T-cell (primary cell): ENCODE data around the gene THADA. TPM values are rescaled to one million over a fixed set of nuclear protein-coding genes. Genes with fewer than 3 reads are reported as not detected.

Source experiments
- ATAC-seq, 4 experiments: fragments of 200-7000 bp in 3 of 4; fragments of 150-1000 bp in 1 of 4; cut with Tn5 transposase; replicated peaks in 1 of 4; 1 replicate in 3 of 4; 2 replicates in 1 of 4; pipeline ENCODE4 v1.10.0; 2021; ENCODE audit warnings: moderate library complexity in 3 of 4, mild to moderate bottlenecking in 2 of 4, moderate number of reproducible peaks in 1 of 4
- CTCF ChIA-PET, 2 donors: fragments of 300-600 bp; sonication (Branson Sonifier 250); formaldehyde crosslinking; loops; one replicate each; lab custom pipeline; 2022; ENCODE audit warnings: antibody characterized with exemption in 2 of 2; lab: Charles Lee
- POLR2A ChIA-PET, 2 donors: fragments of 300-600 bp; sonication (Branson Sonifier 250); formaldehyde crosslinking; loops; one replicate each; lab custom pipeline; 2022; ENCODE audit warnings: antibody characterized with exemption in 2 of 2; lab: Charles Lee
- DNase-seq, 35 experiments: peaks; one replicate each; pipeline versions ENCODE4 v3.0.0 to v3.0.0-alpha.2; 2013 to 2023
- H3K27ac ChIP-seq: one replicate; pipeline ENCODE4 v1.5.1; 2013; ENCODE audit warnings: low read length
- H3K27me3 ChIP-seq, 2 experiments: replicated peaks in 1 of 2; 1 replicate in 1 of 2; 2 replicates in 1 of 2; pipeline versions ENCODE4 v1.6.1 to v1.7.0; 2013; ENCODE audit warnings: low read length in 1 of 2, mixed read lengths in 1 of 2; ENCODE audit not compliant: control insufficient read depth in 2 of 2, insufficient read depth in 2 of 2; ENCODE audit errors: extremely low read depth in 1 of 2
- H3K36me3 ChIP-seq, 2 donors: 1 replicate in 1 of 2; 2 replicates in 1 of 2; pipeline versions ENCODE4 v1.6.1 to v1.7.0; 2013; ENCODE audit warnings: low read length in 1 of 2; ENCODE audit not compliant: control insufficient read depth in 2 of 2, insufficient read depth in 1 of 2; ENCODE audit errors: extremely low read depth in 1 of 2
- H3K4me1 ChIP-seq, 2 experiments: 1 replicate in 1 of 2; 2 replicates in 1 of 2; pipeline versions ENCODE4 v1.6.1 to v1.7.0; 2013; ENCODE audit warnings: low read length in 2 of 2, mixed read lengths in 1 of 2; ENCODE audit not compliant: insufficient read depth in 2 of 2, control insufficient read depth in 1 of 2; ENCODE audit errors: extremely low read depth in 1 of 2
- H3K4me3 ChIP-seq, 2 donors: 1 replicate in 1 of 2; 2 replicates in 1 of 2; pipeline versions ENCODE4 v1.5.1 to v1.7.0; 2013; ENCODE audit warnings: mild to moderate bottlenecking in 2 of 2, low read length in 1 of 2, moderate library complexity in 1 of 2; ENCODE audit not compliant: control insufficient read depth in 1 of 2; ENCODE audit errors: extremely low read depth in 1 of 2
- H3K9me3 ChIP-seq: 2 replicates; pipeline ENCODE4 v1.7.0; 2013
- H3K27ac Mint-ChIP-seq, 2 donors: one replicate each; pipeline ENCODE4 v1.8.0; 2020 to 2021; ENCODE audit warnings: mild to moderate bottlenecking in 2 of 2, mixed read lengths in 2 of 2
- H3K27me3 Mint-ChIP-seq, 2 donors: one replicate each; pipeline ENCODE4 v1.8.0; 2021 to 2022; ENCODE audit warnings: mixed read lengths in 2 of 2
- H3K36me3 Mint-ChIP-seq: one replicate; pipeline ENCODE4 v1.8.0; 2021; ENCODE audit warnings: mixed read lengths
- H3K4me1 Mint-ChIP-seq, 3 donors: one replicate each; pipeline ENCODE4 v1.8.0; 2020 to 2022; ENCODE audit warnings: mixed read lengths in 3 of 3, mild to moderate bottlenecking in 1 of 3
- H3K4me3 Mint-ChIP-seq, 3 donors: one replicate each; pipeline ENCODE4 v1.8.0; 2020 to 2022; ENCODE audit warnings: mild to moderate bottlenecking in 3 of 3, mixed read lengths in 3 of 3, moderate library complexity in 3 of 3
- H3K9me3 Mint-ChIP-seq, 3 donors: one replicate each; pipeline ENCODE4 v1.8.0; 2020 to 2022; ENCODE audit warnings: mixed read lengths in 3 of 3
- WGBS: methylation state at CpG from one replicate; pipeline ENCODE4 v1.1.5; 2013; ENCODE audit warnings: missing lambda C conversion rate; ENCODE audit not compliant: insufficient coverage; 5-methylcytosine and 5-hydroxymethylcytosine counted together
- total RNA-seq, 35 experiments: library from RNA in 6 of 35; stranded (reverse) in 6 of 35; fragments of 120-200 nt in 1 of 35; gene quantifications; one replicate each; pipeline versions ENCODE4 v1.2.1 to v1.2.4 and lab custom pipeline; 2013 to 2026

THADA gene
- total RNA-seq, 5 donors from 2014 or later (not counting 1 experiment from before 2014, with no cell fraction given): 36.4 to 50.5 (median 40.6) TPM

- Mint-ChIP-seq H3K4me1 (peaks cover 0 to 6% (median 2%) of the 10 kb centered on the region in 3 donors), H3K36me3 (peaks cover 22% of the 10 kb centered on the region), H3K27me3 (no peaks in the 10 kb centered on the region), H3K9me3 (no peaks in the 10 kb centered on the region), H3K4me3 (no peak overlapping the region), H3K27ac (no peak overlapping the region)
- ChIA-PET POLR2A (no interaction called here), CTCF (interaction anchor here in 1 of 2 donors (0.6 kb wide), 1 partner anchor 455 kb away, joined by 3 read pairs; no protein-coding TSS in a partner anchor)
- Histone ChIP-seq H3K4me3 (no peak overlapping the region), H3K4me1 (no peaks in the 10 kb centered on the region), H3K9me3 (no peaks in the 10 kb centered on the region), H3K27ac (no peak overlapping the region), H3K27me3 (no peaks in the 10 kb centered on the region), H3K36me3 (no peaks in the 10 kb centered on the region)
- WGBS: no CpG with 5 or more reads among the region's 1 CpG
- ATAC-seq: no peak
- no peak for DNase-seq
Observed at GRCh38 chr2:43405829-43406228, 190.0 kb downstream of the THADA start.

GRCh38 chr2:43402452-43402937 is 193.3 kb downstream of the THADA start:
- WGBS: 100% methylated on average over 3 of the region's 4 CpGs
- no peaks in the 10 kb centered on the region for H3K9me3 Mint-ChIP-seq

GRCh38 chr2:43402002-43402401 is 193.8 kb downstream of the THADA start:
- H3K27ac Mint-ChIP-seq: no peak overlapping the region
- H3K36me3 Mint-ChIP-seq: peaks cover 42% of the 10 kb centered on the region
- 72% methylated on average over 3 of the region's 5 CpGs for WGBS
- H3K27me3 ChIP-seq: no peaks in the 10 kb centered on the region
- H3K4me1 ChIP-seq: no peaks in the 10 kb centered on the region
- H3K27me3 Mint-ChIP-seq: no peaks in the 10 kb centered on the region
- no peak overlapping the region for H3K4me3 Mint-ChIP-seq
- ATAC-seq: no peak
- no peaks in the 10 kb centered on the region for H3K9me3 ChIP-seq
- no peak overlapping the region for H3K4me3 ChIP-seq
- peaks cover 0 to 12% of the 10 kb centered on the region in 2 donors for H3K36me3 ChIP-seq
- ChIA-PET POLR2A (interaction anchor here (0.6 to 0.7 kb wide), 2 partner anchors 307 to 480 kb away, joined by 3 to 6 read pairs; no protein-coding TSS in a partner anchor), CTCF (interaction anchor here in 1 of 2 donors (0.7 kb wide), 1 partner anchor 563 kb away, joined by 3 read pairs; no protein-coding TSS in a partner anchor)
- H3K9me3 Mint-ChIP-seq: no peaks in the 10 kb centered on the region
- no peak for DNase-seq
- H3K27ac ChIP-seq: no peak overlapping the region
- peaks cover 0 to 4% (median 2%) of the 10 kb centered on the region in 3 donors for H3K4me1 Mint-ChIP-seq

More at GRCh38 chr2:43402452-43402937, 193.3 kb downstream of the THADA start:
- no peaks in the 10 kb centered on the region for H3K27me3 Mint-ChIP-seq
- H3K27ac Mint-ChIP-seq: no peak overlapping the region
- H3K4me1 Mint-ChIP-seq: peaks cover 0 to 4% (median 2%) of the 10 kb centered on the region in 3 donors
- Histone ChIP-seq H3K4me1 (no peaks in the 10 kb centered on the region), H3K27ac (no peak overlapping the region), H3K4me3 (no peak overlapping the region), H3K9me3 (no peaks in the 10 kb centered on the region), H3K27me3 (no peaks in the 10 kb centered on the region), H3K36me3 (peaks cover 0 to 7% of the 10 kb centered on the region in 2 donors)
- CTCF ChIA-PET: no interaction called here
- ATAC-seq (peak in 1 of 4 experiments; percentile 20), DNase-seq (no peak)
- peaks cover 37% of the 10 kb centered on the region for H3K36me3 Mint-ChIP-seq
- POLR2A ChIA-PET: no interaction called here
- H3K4me3 Mint-ChIP-seq: no peak overlapping the region

DNA sequence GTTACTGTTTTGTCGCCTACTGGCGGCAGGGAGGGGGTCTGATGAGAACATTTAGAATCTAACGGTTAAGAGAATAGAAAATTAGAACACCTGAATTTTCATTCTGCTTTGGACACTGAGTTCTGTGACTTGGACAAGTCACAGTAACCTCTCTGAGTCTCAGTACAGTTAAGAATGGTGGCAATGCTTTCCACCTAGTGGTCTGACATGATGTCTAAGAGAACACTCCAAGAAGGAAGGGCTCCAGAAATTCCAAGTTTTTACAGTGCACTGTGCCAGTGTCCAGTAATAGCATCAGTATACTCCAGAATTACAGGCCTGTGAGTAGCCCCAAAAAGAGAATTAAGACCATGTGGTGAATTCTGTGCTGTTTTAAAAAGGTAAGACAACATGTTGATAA is 195.3 kb downstream of the THADA start:
- H3K27me3 Mint-ChIP-seq: no peaks in the 10 kb centered on the region
- Histone ChIP-seq H3K27ac (no peak overlapping the region), H3K9me3 (no peaks in the 10 kb centered on the region), H3K27me3 (no peaks in the 10 kb centered on the region), H3K36me3 (peaks cover 0 to 22% of the 10 kb centered on the region in 2 donors), H3K4me1 (no peaks in the 10 kb centered on the region), H3K4me3 (no peak overlapping the region)
- no CpG with 5 or more reads among the region's 3 CpGs for WGBS
- no peak overlapping the region for H3K4me3 Mint-ChIP-seq
- H3K27ac Mint-ChIP-seq: no peak overlapping the region
- H3K36me3 Mint-ChIP-seq: peaks cover 49% of the 10 kb centered on the region
- peaks cover 0 to 4% (median 2%) of the 10 kb centered on the region in 3 donors for H3K4me1 Mint-ChIP-seq
- CTCF ChIA-PET: no interaction called here
- ATAC-seq (no peak), DNase-seq (no peak)
- H3K9me3 Mint-ChIP-seq: no peaks in the 10 kb centered on the region
- POLR2A ChIA-PET: no interaction called here

DNA sequence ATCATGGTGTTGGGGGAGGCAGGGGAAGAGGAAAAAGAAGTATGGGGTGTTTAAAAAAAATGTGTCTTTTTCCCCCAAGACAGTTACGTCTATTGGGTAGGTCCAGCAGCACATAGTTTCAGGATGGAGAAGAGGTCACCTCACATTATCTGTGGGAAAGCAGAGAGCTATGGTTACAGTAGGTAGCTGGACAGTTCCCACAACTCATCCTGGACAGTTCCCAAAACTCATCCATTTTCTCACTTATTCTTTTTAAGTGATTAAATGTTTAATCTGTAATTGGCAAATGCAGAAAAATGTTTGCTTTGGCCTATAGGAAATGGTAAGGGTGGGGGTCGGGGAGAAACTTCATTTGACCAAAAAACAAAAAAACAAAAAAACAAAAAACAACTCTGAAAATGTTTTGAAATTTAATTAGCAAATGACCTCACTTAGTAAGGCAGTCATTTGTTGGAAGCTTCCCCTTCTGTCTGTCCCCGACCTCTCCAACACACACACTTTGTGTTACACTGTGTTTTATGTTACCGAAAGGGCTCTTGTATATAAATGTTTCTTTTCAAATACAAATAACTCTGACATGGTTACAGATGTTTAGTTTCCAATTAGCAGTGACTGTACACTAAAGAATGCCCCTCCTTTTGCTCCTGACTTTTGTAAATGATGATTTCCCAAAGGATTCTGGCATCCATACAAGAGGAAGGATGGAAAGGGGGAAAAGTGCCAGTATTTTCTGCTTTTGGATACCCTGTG is 196.1 kb downstream of the THADA start:
- no CpG with 5 or more reads among the region's 4 CpGs for WGBS
- peaks cover 0 to 4% (median 2%) of the 10 kb centered on the region in 3 donors for H3K4me1 Mint-ChIP-seq
- Histone ChIP-seq H3K27me3 (no peaks in the 10 kb centered on the region), H3K9me3 (no peaks in the 10 kb centered on the region), H3K4me3 (no peak overlapping the region), H3K4me1 (no peaks in the 10 kb centered on the region), H3K36me3 (peaks cover 2 to 30% of the 10 kb centered on the region in 2 donors), H3K27ac (no peak overlapping the region)
- DNase-seq (no peak), ATAC-seq (no peak)
- ChIA-PET CTCF (no interaction called here), POLR2A (no interaction called here)
- peaks cover 52% of the 10 kb centered on the region for H3K36me3 Mint-ChIP-seq
- H3K27me3 Mint-ChIP-seq: no peaks in the 10 kb centered on the region
- H3K4me3 Mint-ChIP-seq: no peak overlapping the region
- no peaks in the 10 kb centered on the region for H3K9me3 Mint-ChIP-seq
- H3K27ac Mint-ChIP-seq: no peak overlapping the region

GRCh38 chr2:43399098-43399497 is 196.7 kb downstream of the THADA start:
- Histone ChIP-seq H3K27ac (no peak overlapping the region), H3K4me3 (no peak overlapping the region), H3K36me3 (peaks cover 2 to 32% of the 10 kb centered on the region in 2 donors), H3K27me3 (no peaks in the 10 kb centered on the region), H3K4me1 (no peaks in the 10 kb centered on the region), H3K9me3 (no peaks in the 10 kb centered on the region)
- Mint-ChIP-seq H3K9me3 (no peaks in the 10 kb centered on the region), H3K27ac (no peak overlapping the region), H3K36me3 (peaks cover 51% of the 10 kb centered on the region), H3K4me1 (peaks cover 0 to 4% (median 2%) of the 10 kb centered on the region in 3 donors), H3K27me3 (no peaks in the 10 kb centered on the region), H3K4me3 (no peak overlapping the region)
- DNase-seq (no peak), ATAC-seq (no peak)
- POLR2A ChIA-PET: no interaction called here
- WGBS: no CpG with 5 or more reads among the region's 2 CpGs
- CTCF ChIA-PET: no interaction called here
